Peyer's patch (tissue), 4 donors: ENCODE results near the gene CACNA2D3.

Source experiments
- CTCF ChIP-seq, 6 experiments: fragments of 450-650 bp in 4 of 6; fragments of 200-600 bp in 2 of 6; sonication (generic) in 1 of 6; IDR thresholded peaks; one replicate each; pipeline ENCODE4 v1.5.1; 2017 to 2019; ENCODE audit warnings: antibody characterized with exemption in 6 of 6, mild to moderate bottlenecking in 3 of 6, moderate library complexity in 1 of 6
- POLR2A ChIP-seq, 2 donors: fragments of 450-650 bp; IDR thresholded peaks; one replicate each; pipeline ENCODE4 v1.5.1; 2017; ENCODE audit warnings: antibody characterized with exemption in 2 of 2, mild to moderate bottlenecking in 2 of 2, moderate library complexity in 2 of 2

- no peak for TF ChIP-seq CTCF (IDR thresholded peaks at IDR 0.05)
- no peak for TF ChIP-seq POLR2A (IDR thresholded peaks at IDR 0.05)
Measured at GRCh38 chr3:54349691-54350090, 227.3 kb downstream of the CACNA2D3 start.
